OCI-LY7 (cell line): ENCODE results near the gene PHACTR3. TPM values are rescaled to one million over a fixed set of nuclear protein-coding genes. Genes with fewer than 3 reads are reported as not detected.

Source experiments
- BruUV-seq: library from RNA; stranded (reverse); fragments of 400-500 nt; replicated peaks from 2 replicates; lab custom pipeline; 2021; lab: Mats Ljungman, UMichigan
- CTCF ChIA-PET: fragments of 300-600 bp; sonication (Branson Sonifier 250); formaldehyde crosslinking; loops from one replicate; lab custom pipeline; 2022; ENCODE audit warnings: antibody characterized with exemption; ENCODE audit not compliant: unreplicated experiment; lab: Charles Lee
- POLR2A ChIA-PET: fragments of 300-600 bp; sonication (Branson Sonifier 250); formaldehyde crosslinking; loops from one replicate; lab custom pipeline; 2022; ENCODE audit warnings: antibody characterized with exemption; lab: Charles Lee
- DNase-seq: peaks from one replicate; pipeline ENCODE4 v3.0.0-alpha.2; 2015; ENCODE audit warnings: low spot score
- H2AFZ ChIP-seq: fragments of 200-600 bp; sonication (generic), shearing (Covaris generic); 2 replicates; pipeline ENCODE4 v1.6.1; 2014; ENCODE audit warnings: mild to moderate bottlenecking, antibody characterized with exemption, low read length, moderate library complexity
- H3K27ac ChIP-seq: fragments of 200-600 bp; sonication (generic); 2 replicates; pipeline ENCODE4 v1.5.1; 2014; ENCODE audit warnings: mixed run types, low read depth, mild to moderate bottlenecking, moderate library complexity, low read length, inconsistent platforms; ENCODE audit not compliant: poor library complexity, severe bottlenecking
- H3K36me3 ChIP-seq: fragments of 200-600 bp; sonication (generic); 2 replicates; pipeline ENCODE4 v1.6.1; 2014; ENCODE audit warnings: mild to moderate bottlenecking, antibody characterized with exemption, low read length, moderate library complexity, mixed read lengths; ENCODE audit not compliant: insufficient read depth
- H3K4me1 ChIP-seq: fragments of 200-600 bp; sonication (generic); 2 replicates; pipeline ENCODE4 v1.5.1; 2014; ENCODE audit warnings: mild to moderate bottlenecking, low read length; ENCODE audit not compliant: insufficient read depth, poor library complexity, severe bottlenecking
- H3K4me2 ChIP-seq: fragments of 200-600 bp; sonication (generic); 2 replicates; pipeline ENCODE4 v1.6.1; 2014; ENCODE audit warnings: mild to moderate bottlenecking, low read length
- H3K4me3 ChIP-seq: fragments of 200-600 bp; sonication (generic); 2 replicates; pipeline ENCODE4 v1.5.1; 2014; ENCODE audit warnings: mild to moderate bottlenecking, low read depth, low read length; ENCODE audit not compliant: poor library complexity, severe bottlenecking
- H3K79me2 ChIP-seq: fragments of 200-600 bp; sonication (generic); 2 replicates; pipeline ENCODE4 v1.6.1; 2016; ENCODE audit warnings: low read depth, mild to moderate bottlenecking, low read length, moderate library complexity, mixed read lengths; ENCODE audit not compliant: insufficient read depth
- H3K9me2 ChIP-seq: fragments of 200-600 bp; sonication (generic); 2 replicates; pipeline ENCODE4 v1.6.1; 2016; ENCODE audit warnings: mild to moderate bottlenecking, low read length, mixed read lengths; ENCODE audit not compliant: insufficient read depth
- H3K9me3 ChIP-seq: fragments of 200-600 bp; sonication (generic); 2 replicates; pipeline ENCODE4 v1.6.1; 2014; ENCODE audit warnings: mild to moderate bottlenecking, mixed run types, low read length, mixed read lengths
- H4K20me1 ChIP-seq: fragments of 200-600 bp; sonication (generic); 2 replicates; pipeline ENCODE4 v1.6.1; 2014; ENCODE audit warnings: mild to moderate bottlenecking, antibody characterized with exemption, low read length, moderate library complexity, mixed read lengths; ENCODE audit not compliant: insufficient read depth
- EZH2phosphoT487 ChIP-seq: fragments of 200-600 bp; sonication (generic); IDR thresholded peaks from 2 replicates; pipeline ENCODE4 v1.6.1; 2018; ENCODE audit warnings: low read depth, borderline replicate concordance, mild to moderate bottlenecking, mixed run types, antibody characterized with exemption, low read length, moderate library complexity, mixed read lengths
- intact Hi-C: fragments of 100-400 bp; cut with micrococcal nuclease; formaldehyde crosslinking; loops from one replicate; pipeline ENCODE4 v1.10.0; 2022; ENCODE audit not compliant: unreplicated experiment
- total RNA-seq, 2 experiments: library from RNA; depleted of rRNA in 1 of 2; stranded (reverse); fragments of >200 nt in 1 of 2; shearing (Covaris generic) in 1 of 2; gene quantifications; 2 replicates each; pipeline ENCODE4 v1.2.3, GENCODE V29; 2014 to 2022
- TF ChIP-seq, protein P1 (sequence below): fragments of 200-600 bp; sonication (generic); conservative IDR thresholded peaks from 2 replicates; pipeline ENCODE4 v1.5.1; 2014; ENCODE audit warnings: mild to moderate bottlenecking, antibody characterized with exemption, low read length, moderate library complexity, mixed read lengths

PHACTR3 gene
- total RNA-seq, 2 experiments from 2014 or later = 0.32 TPM; not detected in 1

DNA sequence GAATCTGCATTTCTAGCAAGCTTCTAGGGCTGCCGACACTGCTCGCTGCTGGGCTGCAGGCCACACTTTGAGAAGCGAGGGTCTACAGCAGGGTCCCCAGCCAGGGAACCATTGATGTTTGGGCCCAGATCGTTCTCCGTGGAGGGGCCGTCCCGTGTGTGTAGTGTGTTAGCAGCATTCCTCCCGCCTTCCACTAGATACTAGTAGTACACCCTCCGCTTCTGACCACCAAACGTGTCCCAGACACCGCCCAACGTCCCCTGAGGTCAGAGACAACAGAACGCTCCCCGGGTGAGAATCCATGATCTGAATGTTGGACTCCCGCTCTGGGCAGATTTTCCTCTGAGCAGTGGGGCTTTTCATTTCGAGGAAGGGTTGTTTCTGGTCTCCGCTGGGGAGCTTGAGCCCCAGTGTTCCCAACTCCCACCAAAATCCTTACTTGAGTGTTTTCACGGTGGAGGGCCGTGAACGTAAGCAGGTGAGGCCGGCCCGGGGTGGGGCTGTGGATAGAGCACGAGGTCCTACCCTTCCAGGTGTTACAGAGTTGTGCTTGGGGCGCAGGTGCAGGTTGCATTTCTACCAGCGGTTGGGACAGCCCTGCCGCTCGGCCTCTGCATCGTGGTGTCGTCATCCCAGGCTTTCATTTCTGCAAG lies 204.5 kb downstream of the PHACTR3 start:
- BruUV-seq = no TSS peak

DNA sequence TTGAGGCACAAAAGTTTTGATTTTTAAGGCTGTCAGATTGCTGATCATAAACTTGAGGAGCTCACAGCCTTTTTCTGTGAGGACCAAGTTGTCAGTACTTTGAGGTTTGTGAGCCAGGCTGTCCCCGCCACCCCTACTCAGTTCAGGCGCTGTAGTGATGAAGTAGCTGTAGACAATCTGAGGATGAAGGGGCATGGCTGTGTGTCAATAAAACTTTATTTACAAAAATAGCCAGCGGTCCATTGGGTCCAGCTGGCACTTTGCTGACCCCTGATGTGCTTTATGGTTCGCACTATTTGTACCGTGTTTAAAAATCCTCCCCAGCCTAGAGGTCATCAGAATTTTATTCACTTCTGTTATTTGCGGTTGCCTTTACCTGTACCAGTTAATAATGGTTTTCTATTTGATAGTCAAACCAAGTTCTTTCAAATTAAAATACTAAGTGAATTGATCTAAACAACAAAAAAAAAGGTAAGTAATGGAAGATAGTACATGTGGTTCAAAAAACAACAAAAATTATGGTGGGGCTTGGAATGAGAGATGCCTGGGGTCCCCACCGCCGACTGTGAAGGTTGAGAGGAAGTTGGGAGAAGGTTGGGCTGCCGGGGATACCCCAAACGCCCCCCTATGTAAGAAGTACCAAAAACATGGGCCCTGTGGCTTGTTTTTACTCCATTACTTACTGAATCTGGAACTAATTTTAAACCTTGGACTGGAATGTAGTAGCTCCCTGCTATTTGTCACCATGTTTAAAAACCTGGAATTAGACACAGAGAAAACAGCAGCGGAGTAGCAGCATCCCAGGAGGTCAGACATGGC lies 205.5 kb downstream of the PHACTR3 start:
- no peaks in the 10 kb centered on the region for H3K79me2 ChIP-seq
- TF ChIP-seq, protein P1, sequence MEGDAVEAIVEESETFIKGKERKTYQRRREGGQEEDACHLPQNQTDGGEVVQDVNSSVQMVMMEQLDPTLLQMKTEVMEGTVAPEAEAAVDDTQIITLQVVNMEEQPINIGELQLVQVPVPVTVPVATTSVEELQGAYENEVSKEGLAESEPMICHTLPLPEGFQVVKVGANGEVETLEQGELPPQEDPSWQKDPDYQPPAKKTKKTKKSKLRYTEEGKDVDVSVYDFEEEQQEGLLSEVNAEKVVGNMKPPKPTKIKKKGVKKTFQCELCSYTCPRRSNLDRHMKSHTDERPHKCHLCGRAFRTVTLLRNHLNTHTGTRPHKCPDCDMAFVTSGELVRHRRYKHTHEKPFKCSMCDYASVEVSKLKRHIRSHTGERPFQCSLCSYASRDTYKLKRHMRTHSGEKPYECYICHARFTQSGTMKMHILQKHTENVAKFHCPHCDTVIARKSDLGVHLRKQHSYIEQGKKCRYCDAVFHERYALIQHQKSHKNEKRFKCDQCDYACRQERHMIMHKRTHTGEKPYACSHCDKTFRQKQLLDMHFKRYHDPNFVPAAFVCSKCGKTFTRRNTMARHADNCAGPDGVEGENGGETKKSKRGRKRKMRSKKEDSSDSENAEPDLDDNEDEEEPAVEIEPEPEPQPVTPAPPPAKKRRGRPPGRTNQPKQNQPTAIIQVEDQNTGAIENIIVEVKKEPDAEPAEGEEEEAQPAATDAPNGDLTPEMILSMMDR = no peak
- no peak for TF ChIP-seq EZH2phosphoT487
- no TSS peak for BruUV-seq
- H3K9me3 ChIP-seq = no peaks in the 10 kb centered on the region
- intact Hi-C loops = no loop called here
- no peaks in the 10 kb centered on the region for H4K20me1 ChIP-seq
- CTCF ChIA-PET = no interaction called here
- DNase-seq = no peak
- no peaks in the 10 kb centered on the region for H3K9me2 ChIP-seq
- H3K4me1 ChIP-seq = no peaks in the 10 kb centered on the region
- POLR2A ChIA-PET = no interaction called here
- no peak overlapping the region for H3K4me2 ChIP-seq
- H3K4me3 ChIP-seq = no peak overlapping the region
- no peak overlapping the region for H2AFZ ChIP-seq
- no peak overlapping the region for H3K27ac ChIP-seq
- no peaks in the 10 kb centered on the region for H3K36me3 ChIP-seq

More for the DNA sequence above, 204.5 kb downstream of the PHACTR3 start:
- Histone ChIP-seq H3K4me3 (no peak overlapping the region), H3K4me2 (no peak overlapping the region), H3K36me3 (no peaks in the 10 kb centered on the region), H4K20me1 (no peaks in the 10 kb centered on the region), H3K9me2 (no peaks in the 10 kb centered on the region), H2AFZ (no peak overlapping the region), H3K27ac (no peak overlapping the region), H3K79me2 (no peaks in the 10 kb centered on the region), H3K4me1 (no peaks in the 10 kb centered on the region), H3K9me3 (no peaks in the 10 kb centered on the region)
- DNase-seq = no peak
- ChIA-PET POLR2A (no interaction called here), CTCF (no interaction called here)
- TF ChIP-seq, protein P1 = no peak
- no peak for TF ChIP-seq EZH2phosphoT487
- intact Hi-C loops = no loop called here
